CD4-positive, alpha-beta T cell treated with Interleukin-1 beta for 1 hour (primary cell): Measurements from ENCODE around the gene L1CAM.
"Not testable (repeated sequence)": the region's sequence is repeated elsewhere in the genome, so short reads cannot be mapped to it uniquely, and the experiment has no call there.

Source experiments
- DNase-seq, 2 donors: peaks; one replicate each; pipeline ENCODE4 v3.0.0-alpha.2; 2020 to 2022

The L1CAM gene

GRCh38 chrX:153825042-153825441 lies 60.9 kb downstream of the L1CAM start:
- no peak for DNase-seq

GRCh38 chrX:153824348-153824747 lies 61.6 kb downstream of the L1CAM start:
- DNase-seq: no peak

GRCh38 chrX:153821066-153821465 lies 64.9 kb downstream of the L1CAM start:
- no peak for DNase-seq

- DNase-seq: no peak
Measured at GRCh38 chrX:153820601-153821000, 65.4 kb downstream of the L1CAM start.

GRCh38 chrX:153819384-153820040 lies 66.5 kb downstream of the L1CAM start:
- DNase-seq: no peak

- DNase-seq: peak; percentile 55 to 59
Measured at GRCh38 chrX:153818571-153819383, 67.2 kb downstream of the L1CAM start.

- not testable (repeated sequence) for DNase-seq
Measured at GRCh38 chrX:153818064-153818463, 67.9 kb downstream of the L1CAM start.

- peak; percentile 40 to 48 for DNase-seq
Measured at GRCh38 chrX:153816831-153817690, 68.9 kb downstream of the L1CAM start.

GRCh38 chrX:153814591-153815315 lies 71.2 kb downstream of the L1CAM start:
- no peak for DNase-seq

- DNase-seq: no peak
Measured at GRCh38 chrX:153813161-153813560, 72.8 kb downstream of the L1CAM start.

- no peak for DNase-seq
Measured at GRCh38 chrX:153812220-153812619, 73.8 kb downstream of the L1CAM start.
